GM12892 (cell line): ENCODE results near the gene SLC4A11.
"Not testable (repeated sequence)": the region's sequence is repeated elsewhere in the genome, so short reads cannot be mapped to it uniquely, and the experiment has no call there.

ENCODE experiments used
- DNase-seq: peaks from one replicate; pipeline ENCODE4 v3.0.0; 2011; ENCODE audit not compliant: insufficient read length
- FAIRE-seq: peaks from 2 replicates; lab custom pipeline; 2011; peaks lifted over from hg19 to GRCh38; lab: Jason Lieb, UNC
- POLR2A ChIP-seq: IDR thresholded peaks from 2 replicates; pipeline ENCODE4 v1.6.1; 2011; ENCODE audit warnings: low read depth, low read length, control low read depth
- POLR2AphosphoS5 ChIP-seq: IDR thresholded peaks from 2 replicates; pipeline ENCODE4 v1.6.1; 2011; ENCODE audit warnings: low read depth, low read length, control low read depth
- TAF1 ChIP-seq: IDR thresholded peaks from 2 replicates; pipeline ENCODE4 v1.6.1; 2011; ENCODE audit warnings: low read depth, mild to moderate bottlenecking, control low read depth, low read length, borderline replicate concordance

Gene SLC4A11

DNA sequence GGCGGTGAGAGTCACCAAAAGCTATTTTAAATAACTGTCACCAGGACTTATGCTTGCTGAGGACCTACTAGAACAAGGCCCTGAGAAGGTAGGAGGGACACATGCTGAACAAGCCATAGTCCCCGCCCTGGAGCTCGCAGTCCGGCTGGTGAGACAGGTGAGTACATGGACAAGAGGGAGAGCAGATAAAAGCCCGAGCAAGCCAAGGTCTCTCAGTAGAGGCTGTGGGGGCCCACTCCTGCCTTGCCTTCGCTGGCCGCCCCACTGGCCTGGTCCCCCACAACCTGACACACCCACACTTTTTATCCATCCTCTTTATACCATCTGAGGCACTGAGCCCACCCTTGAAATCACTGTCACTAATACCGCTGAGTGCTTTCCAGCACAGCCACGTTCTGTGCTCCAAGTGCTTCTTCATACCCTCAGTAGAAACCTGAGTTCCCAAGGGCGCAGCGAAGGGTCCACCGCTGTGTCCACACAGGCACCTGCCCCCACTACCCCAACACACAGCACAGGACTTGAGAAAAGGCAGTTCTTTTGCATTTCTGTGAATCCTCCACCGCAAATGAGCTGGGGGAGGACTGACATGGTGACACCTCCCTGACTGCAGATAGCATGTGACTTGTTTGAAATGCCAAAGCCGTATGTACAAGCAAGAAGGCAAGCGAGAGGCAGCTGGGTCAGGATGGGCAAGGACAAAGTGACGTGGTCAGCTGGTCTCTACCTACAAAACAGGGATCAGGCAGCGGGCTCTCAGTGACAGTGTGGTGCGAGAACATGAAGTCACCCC lies 46.6 kb downstream of the SLC4A11 start:
- TF ChIP-seq TAF1 (no peak), POLR2A (no peak; the same call in 1 of the 2 replicates), POLR2AphosphoS5 (no peak)
- FAIRE-seq (no peak), DNase-seq (no peak)

DNA sequence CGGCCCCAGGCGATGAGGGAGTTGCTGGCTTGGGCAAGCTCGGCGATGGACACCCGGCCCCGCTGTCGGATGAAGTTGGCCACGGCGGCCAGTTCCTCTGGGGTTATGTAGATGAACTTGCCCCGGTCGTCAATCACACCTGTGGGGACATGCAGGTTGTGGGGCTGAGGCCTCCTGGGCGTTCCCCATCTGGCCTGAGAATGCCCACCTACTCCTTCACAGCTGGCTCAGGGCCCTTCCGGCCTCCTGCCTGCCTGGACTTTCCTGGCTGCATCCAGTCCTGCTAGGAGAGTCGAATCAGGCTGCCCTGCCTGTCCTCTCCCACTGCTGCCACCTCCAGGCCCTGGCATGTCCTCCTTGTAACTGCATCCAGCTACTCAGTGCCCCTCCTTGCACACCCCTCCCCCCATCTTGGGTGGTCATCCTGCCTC lies 48.3 kb downstream of the SLC4A11 start:
- FAIRE-seq (no peak), DNase-seq (peak; percentile 5)
- TF ChIP-seq POLR2A: no peak
- TF ChIP-seq POLR2AphosphoS5: no peak
- no peak for TF ChIP-seq TAF1

- DNase-seq (no peak), FAIRE-seq (no peak)
- TF ChIP-seq POLR2AphosphoS5: no peak
Measured at GRCh38 chr20:3189561-3190131, 49.3 kb downstream of the SLC4A11 start.

DNA sequence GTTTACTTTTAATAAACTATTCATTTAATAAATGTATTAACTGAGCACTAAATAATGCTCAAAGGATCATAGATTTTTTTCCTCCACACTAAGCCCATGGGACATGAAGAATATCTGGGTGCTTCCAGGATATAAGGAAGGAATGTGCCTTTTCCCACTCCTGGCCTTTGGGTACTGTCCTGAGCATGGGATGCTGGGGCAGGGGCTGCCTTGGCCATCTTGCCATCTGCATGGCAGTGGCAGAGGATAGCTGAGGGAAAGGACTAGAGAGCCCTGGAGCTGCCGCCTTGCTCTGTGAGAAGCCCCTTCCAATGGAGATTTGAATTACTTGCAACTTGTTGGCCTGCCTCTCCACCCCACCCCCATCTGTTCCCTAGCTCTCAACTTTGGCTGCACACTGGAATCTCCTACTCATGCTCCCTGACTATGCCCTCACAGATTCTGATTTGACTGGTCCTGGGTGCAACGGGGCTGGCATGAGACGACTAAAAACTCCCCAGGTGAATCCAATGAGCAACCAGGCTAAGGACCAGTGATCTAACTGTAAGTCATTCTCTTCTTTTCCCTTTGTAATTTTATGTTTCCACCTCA lies 50.1 kb downstream of the SLC4A11 start:
- no peak for FAIRE-seq

GRCh38 chr20:3187861-3188260 lies 51.1 kb downstream of the SLC4A11 start:
- FAIRE-seq, DNase-seq: not testable (repeated sequence)

More for the DNA sequence above, 50.1 kb downstream of the SLC4A11 start:
- no peak for DNase-seq
- TF ChIP-seq POLR2A (no peak; the same call in 1 of the 2 replicates), TAF1 (no peak), POLR2AphosphoS5 (no peak)

- DNase-seq (no peak), FAIRE-seq (no peak)
- TF ChIP-seq POLR2A (no peak), TAF1 (no peak), POLR2AphosphoS5 (no peak)
Measured at GRCh38 chr20:3183896-3184612, 54.9 kb downstream of the SLC4A11 start.

DNA sequence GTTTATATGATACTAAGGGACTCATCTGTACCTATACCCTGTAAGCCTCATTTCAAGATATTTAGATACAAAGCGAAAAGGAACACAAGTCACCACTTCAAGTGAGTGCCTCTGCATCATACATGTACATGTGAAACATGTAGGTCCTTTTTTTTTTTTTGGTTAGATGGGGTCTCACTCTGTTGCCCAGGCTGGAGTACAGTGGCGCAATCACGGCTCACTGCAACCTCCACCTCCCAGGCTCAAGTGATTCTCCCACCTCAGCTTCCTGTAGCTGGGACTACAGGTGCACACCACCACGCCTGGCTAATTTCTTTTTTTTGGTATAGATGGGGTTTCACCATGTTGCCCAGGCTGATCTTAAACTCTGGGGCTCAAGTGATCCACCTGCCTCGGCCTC lies 56.6 kb downstream of the SLC4A11 start:
- DNase-seq, FAIRE-seq: not testable (repeated sequence)

GRCh38 chr20:3181270-3181669 lies 57.7 kb downstream of the SLC4A11 start:
- FAIRE-seq: no peak
- no peak for TF ChIP-seq TAF1
- TF ChIP-seq POLR2A: no peak
- no peak for TF ChIP-seq POLR2AphosphoS5
- no peak for DNase-seq

DNA sequence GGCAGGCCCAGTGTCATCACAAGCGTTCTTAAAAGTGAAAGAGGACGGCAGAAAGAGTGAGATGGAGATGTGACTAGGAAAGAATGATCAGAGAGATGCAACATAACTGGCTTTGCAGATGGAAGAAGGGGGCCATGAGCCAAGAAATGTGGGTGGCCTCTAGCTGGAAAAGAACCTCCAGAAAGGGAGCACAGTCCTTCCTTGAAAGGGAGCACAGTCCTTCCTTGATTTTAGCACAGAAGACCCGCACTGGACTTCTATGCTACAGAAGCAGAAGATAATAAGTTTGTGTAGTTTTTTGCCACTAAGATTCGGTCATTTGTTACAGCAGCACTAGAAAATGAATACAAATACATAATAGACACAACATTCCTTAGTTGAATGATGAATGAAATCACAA lies 58.7 kb downstream of the SLC4A11 start:
- DNase-seq (no peak), FAIRE-seq (no peak)
- TF ChIP-seq POLR2A (no peak), TAF1 (no peak), POLR2AphosphoS5 (no peak)

DNA sequence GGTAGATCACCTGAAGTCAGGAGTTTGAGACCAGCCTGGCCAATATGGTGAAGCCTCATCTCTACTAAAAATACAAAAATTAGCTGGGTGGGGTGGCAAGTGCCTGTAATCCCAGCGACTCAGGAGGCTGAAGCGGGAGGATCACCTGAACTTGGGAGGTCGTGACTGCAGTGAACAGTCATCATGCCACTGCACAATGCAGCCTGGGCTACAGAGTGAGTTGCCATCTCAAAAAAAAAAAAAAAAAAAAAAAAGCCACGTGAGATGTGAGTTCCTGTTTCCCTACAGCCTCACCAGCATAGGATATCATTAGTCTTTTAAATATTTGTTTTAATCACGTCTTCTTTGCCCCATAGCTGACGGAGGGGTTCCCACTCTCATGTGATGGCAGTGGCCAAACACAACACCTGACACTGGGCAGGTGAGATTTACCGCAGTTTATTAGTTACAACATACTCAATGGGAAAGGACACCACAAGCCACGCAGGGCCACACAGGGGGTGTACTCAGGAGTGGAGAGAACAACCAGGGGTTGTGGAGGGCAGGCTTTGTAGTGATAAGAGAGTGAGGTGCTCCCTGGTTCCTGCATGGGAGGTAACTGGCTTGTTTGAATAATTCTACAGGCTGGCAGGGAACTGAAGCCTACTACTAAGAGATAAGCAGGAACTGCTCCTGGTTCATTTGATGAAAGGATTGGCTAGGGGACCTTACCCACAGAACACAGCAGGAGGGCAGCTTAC lies 61.1 kb downstream of the SLC4A11 start:
- DNase-seq (no peak), FAIRE-seq (no peak)
- TF ChIP-seq TAF1: no peak
- TF ChIP-seq POLR2AphosphoS5: no peak
- no peak for TF ChIP-seq POLR2A
